PC-3 (cell line): Measurements from ENCODE around the gene CGB1. TPM values are rescaled to one million over a fixed set of nuclear protein-coding genes. Genes with fewer than 3 reads are reported as not detected.

Source experiments
- ATAC-seq: fragments of 200-7000 bp; cut with Tn5 transposase; 2 replicates; pipeline ENCODE4 v1.9.1; 2020; ENCODE audit warnings: mild to moderate bottlenecking, moderate library complexity
- BruUV-seq: library from RNA; stranded (reverse); fragments of 400-500 nt; replicated peaks from 2 replicates; lab custom pipeline; 2021; lab: Mats Ljungman, UMichigan
- CTCF ChIA-PET: fragments of 300-600 bp; sonication (Branson Sonifier 250); formaldehyde crosslinking; loops from one replicate; lab custom pipeline; 2022; ENCODE audit warnings: antibody characterized with exemption; lab: Charles Lee
- POLR2A ChIA-PET: fragments of 300-600 bp; sonication (Branson Sonifier 250); formaldehyde crosslinking; loops from one replicate; lab custom pipeline; 2022; ENCODE audit warnings: antibody characterized with exemption; ENCODE audit not compliant: unreplicated experiment; lab: Charles Lee
- DNase-seq: peaks from one replicate; pipeline ENCODE4 v3.0.0-alpha.2; 2015
- H2AFZ ChIP-seq: fragments of 300-600 bp; sonication (generic); 2 replicates; pipeline ENCODE4 v1.6.0; 2016; ENCODE audit warnings: antibody characterized with exemption, low read length
- H3F3A ChIP-seq: fragments of 300-600 bp; sonication (generic); one replicate; pipeline ENCODE4 v1.6.0; 2017; ENCODE audit warnings: antibody characterized with exemption, low read length, control low read depth, mild to moderate bottlenecking; ENCODE audit not compliant: unreplicated experiment
- H3K27ac ChIP-seq: fragments of 300-600 bp; sonication (generic); 2 replicates; pipeline ENCODE4 v1.5.1; 2016; ENCODE audit warnings: mild to moderate bottlenecking, low read length
- H3K27me3 ChIP-seq: fragments of 300-600 bp; sonication (generic); 2 replicates; pipeline ENCODE4 v1.6.1; 2016; ENCODE audit warnings: low read length, mixed read lengths
- H3K36me3 ChIP-seq: fragments of 300-600 bp; sonication (generic); 2 replicates; pipeline ENCODE4 v1.6.1; 2016; ENCODE audit warnings: low read depth, mixed run types, low read length, mixed read lengths
- H3K4me1 ChIP-seq: fragments of 300-600 bp; sonication (generic); 2 replicates; pipeline ENCODE4 v1.5.1; 2016; ENCODE audit warnings: low read length; ENCODE audit not compliant: insufficient read depth
- H3K4me2 ChIP-seq: fragments of 300-600 bp; sonication (generic); 2 replicates; pipeline ENCODE4 v1.6.0; 2016; ENCODE audit warnings: low read length
- H3K4me3 ChIP-seq: fragments of 300-600 bp; sonication (generic); 2 replicates; pipeline ENCODE4 v1.5.1; 2016; ENCODE audit warnings: mild to moderate bottlenecking, low read length, mixed read lengths
- H3K79me2 ChIP-seq: fragments of 300-600 bp; sonication (generic); 2 replicates; pipeline ENCODE4 v1.6.1; 2017; ENCODE audit warnings: low read length, mixed read lengths
- H3K9ac ChIP-seq: fragments of 300-600 bp; sonication (generic); 2 replicates; pipeline ENCODE4 v1.6.0; 2016; ENCODE audit warnings: mild to moderate bottlenecking, low read length
- H3K9me2 ChIP-seq: fragments of 300-600 bp; sonication (generic); replicated peaks from 2 replicates; pipeline ENCODE4 v1.6.1; 2016; ENCODE audit warnings: mixed run types, low read length, mixed read lengths
- H3K9me3 ChIP-seq: fragments of 300-600 bp; sonication (generic); 2 replicates; pipeline ENCODE4 v1.6.1; 2016; ENCODE audit warnings: low read length, mixed read lengths
- H4K20me1 ChIP-seq: fragments of 300-600 bp; sonication (generic); 2 replicates; pipeline ENCODE4 v1.6.1; 2016; ENCODE audit warnings: low read length, mixed read lengths
- CTCF ChIP-seq: fragments of 300-600 bp; sonication (generic); conservative IDR thresholded peaks from 2 replicates; pipeline ENCODE4 v1.5.1; 2017; ENCODE audit warnings: antibody characterized with exemption, low read depth, mild to moderate bottlenecking, low read length
- EZH2 ChIP-seq: fragments of 300-600 bp; sonication (generic); IDR thresholded peaks from one replicate; pipeline ENCODE4 v1.6.1; 2017; ENCODE audit warnings: antibody characterized with exemption, mild to moderate bottlenecking, low read length; ENCODE audit not compliant: unreplicated experiment
- EZH2phosphoT487 ChIP-seq: fragments of 300-600 bp; sonication (generic); IDR thresholded peaks from 2 replicates; pipeline ENCODE4 v1.6.1; 2018; ENCODE audit warnings: mild to moderate bottlenecking, antibody characterized with exemption, low read length, borderline replicate concordance
- intact Hi-C: fragments of 100-400 bp; cut with micrococcal nuclease; formaldehyde crosslinking; loops from 2 replicates; pipeline ENCODE4 v1.9.0; 2023
- total RNA-seq: library from RNA; depleted of rRNA; stranded (reverse); fragments of >200 nt; gene quantifications from 2 replicates; pipeline ENCODE4 v1.2.3, GENCODE V29; 2014

Gene CGB1
- total RNA-seq, 1 experiment from 2014 or later: 0.95 TPM

- Histone ChIP-seq H3K9ac (no peak overlapping the region), H3F3A (no peaks in the 10 kb centered on the region), H4K20me1 (no peaks in the 10 kb centered on the region), H3K4me2 (no peak overlapping the region), H2AFZ (no peak overlapping the region), H3K36me3 (peaks cover 14% of the 10 kb centered on the region), H3K27me3 (no peaks in the 10 kb centered on the region), H3K27ac (no peak overlapping the region), H3K9me2 (no peaks in the 10 kb centered on the region), H3K4me3 (no peak overlapping the region), H3K4me1 (no peaks in the 10 kb centered on the region), H3K79me2 (no peaks in the 10 kb centered on the region), H3K9me3 (no peaks in the 10 kb centered on the region)
- CTCF ChIA-PET: no interaction called here
- intact Hi-C loops: no loop called here
- ATAC-seq (no peak), DNase-seq (no peak)
- no TSS peak for BruUV-seq
- TF ChIP-seq CTCF (no peak), EZH2phosphoT487 (no peak), EZH2 (no peak)
- POLR2A ChIA-PET: no interaction called here
Measured at GRCh38 chr19:49004964-49005614, 31.6 kb downstream of the CGB1 start.

GRCh38 chr19:49004133-49004532, 32.6 kb downstream of the CGB1 start:
- TF ChIP-seq EZH2 (no peak), CTCF (no peak), EZH2phosphoT487 (no peak)
- H3K4me3 ChIP-seq: no peak overlapping the region
- no TSS peak for BruUV-seq
- no peaks in the 10 kb centered on the region for H3K9me3 ChIP-seq
- H4K20me1 ChIP-seq: no peaks in the 10 kb centered on the region
- H3K9me2 ChIP-seq: no peaks in the 10 kb centered on the region
- no peaks in the 10 kb centered on the region for H3K79me2 ChIP-seq
- H3K9ac ChIP-seq: no peak overlapping the region
- no peak overlapping the region for H3K27ac ChIP-seq
- intact Hi-C loops: no loop called here
- no peak overlapping the region for H3K4me2 ChIP-seq
- no peaks in the 10 kb centered on the region for H3K4me1 ChIP-seq
- POLR2A ChIA-PET: no interaction called here
- H3K36me3 ChIP-seq: peaks cover 10% of the 10 kb centered on the region
- DNase-seq: no peak
- H3F3A ChIP-seq: no peaks in the 10 kb centered on the region
- no peak for ATAC-seq
- H3K27me3 ChIP-seq: no peaks in the 10 kb centered on the region
- CTCF ChIA-PET: no interaction called here
- no peak overlapping the region for H2AFZ ChIP-seq
